Thyroid gland (tissue), 4 donors: Measurements from ENCODE around the gene UQCC5.

Source experiments
- POLR2A ChIP-seq, 2 donors: fragments of 450-650 bp; IDR thresholded peaks; one replicate each; pipeline ENCODE4 v1.6.1; 2017; ENCODE audit warnings: antibody characterized with exemption in 2 of 2, mild to moderate bottlenecking in 2 of 2, moderate library complexity in 1 of 2
- TF ChIP-seq, protein P1 (sequence below), 6 experiments: fragments of 200-600 bp in 3 of 6; fragments of 450-650 bp in 3 of 6; sonication (generic) in 3 of 6; IDR thresholded peaks; one replicate each; pipeline ENCODE4 v1.5.1; 2016 to 2019; ENCODE audit warnings: antibody characterized with exemption in 6 of 6, mild to moderate bottlenecking in 2 of 6, inconsistent platforms in 1 of 6, moderate library complexity in 1 of 6

GRCh38 chr3:52531860-52532516 lies 4.4 kb upstream of the UQCC5 start:
- no peak for TF ChIP-seq POLR2A (IDR thresholded peaks at IDR 0.05)
- TF ChIP-seq, protein P1, sequence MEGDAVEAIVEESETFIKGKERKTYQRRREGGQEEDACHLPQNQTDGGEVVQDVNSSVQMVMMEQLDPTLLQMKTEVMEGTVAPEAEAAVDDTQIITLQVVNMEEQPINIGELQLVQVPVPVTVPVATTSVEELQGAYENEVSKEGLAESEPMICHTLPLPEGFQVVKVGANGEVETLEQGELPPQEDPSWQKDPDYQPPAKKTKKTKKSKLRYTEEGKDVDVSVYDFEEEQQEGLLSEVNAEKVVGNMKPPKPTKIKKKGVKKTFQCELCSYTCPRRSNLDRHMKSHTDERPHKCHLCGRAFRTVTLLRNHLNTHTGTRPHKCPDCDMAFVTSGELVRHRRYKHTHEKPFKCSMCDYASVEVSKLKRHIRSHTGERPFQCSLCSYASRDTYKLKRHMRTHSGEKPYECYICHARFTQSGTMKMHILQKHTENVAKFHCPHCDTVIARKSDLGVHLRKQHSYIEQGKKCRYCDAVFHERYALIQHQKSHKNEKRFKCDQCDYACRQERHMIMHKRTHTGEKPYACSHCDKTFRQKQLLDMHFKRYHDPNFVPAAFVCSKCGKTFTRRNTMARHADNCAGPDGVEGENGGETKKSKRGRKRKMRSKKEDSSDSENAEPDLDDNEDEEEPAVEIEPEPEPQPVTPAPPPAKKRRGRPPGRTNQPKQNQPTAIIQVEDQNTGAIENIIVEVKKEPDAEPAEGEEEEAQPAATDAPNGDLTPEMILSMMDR (IDR thresholded peaks at IDR 0.05): no peak
